Middle frontal gyrus (tissue), 1 donor: ENCODE measurements around the gene KRT31.
"Not testable (repeated sequence)": the region's sequence is repeated elsewhere in the genome, so short reads cannot be mapped to it uniquely, and the experiment has no call there.

Source experiments
- DNase-seq: peaks from one replicate; pipeline ENCODE4 v3.0.0-alpha.2; 2015; ENCODE audit warnings: low spot score; ENCODE audit errors: extremely low spot score

Gene KRT31

GRCh38 chr17:41396996-41397660, at the start of gene KRT31:
Gene KRT31, minus strand, starts transcription at chr17:41397608. Its CDS starts 69 bp downstream, at chr17:41397539.
- DNase-seq = no peak

- no peak for DNase-seq
These were observed 49.4 kb upstream of the KRT31 start for GRCh38 chr17:41446806-41447205.

DNA sequence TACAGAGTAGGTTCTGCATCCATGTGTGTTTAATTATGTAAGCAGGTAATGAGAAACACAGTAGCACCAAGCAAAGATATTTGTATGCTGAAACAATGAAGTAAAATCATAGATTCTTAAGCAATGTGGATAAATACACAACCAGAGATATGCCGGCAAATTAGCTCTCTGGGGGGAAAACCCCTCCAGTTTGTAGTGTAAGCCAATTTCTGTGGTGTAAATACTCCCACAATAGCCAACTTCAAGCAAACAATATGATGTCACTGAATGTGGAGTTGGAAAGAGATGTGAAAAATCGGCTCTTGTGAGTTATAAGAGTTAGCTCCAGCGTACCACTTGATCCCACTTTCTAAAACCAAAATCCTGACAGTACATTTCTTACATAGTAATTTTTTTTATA, 47.2 kb upstream of the KRT31 start:
- DNase-seq = no peak

- DNase-seq = no peak
These were observed 46.8 kb upstream of the KRT31 start for GRCh38 chr17:41444186-41444585.

GRCh38 chr17:41442739-41443138, 45.3 kb upstream of the KRT31 start:
- no peak for DNase-seq

GRCh38 chr17:41440531-41441033, 43.2 kb upstream of the KRT31 start, which contains the start of gene KRT38:
Gene KRT38, minus strand, starts transcription at chr17:41440983. Its CDS starts 62 bp downstream, at chr17:41440921.
- no peak for DNase-seq

DNA sequence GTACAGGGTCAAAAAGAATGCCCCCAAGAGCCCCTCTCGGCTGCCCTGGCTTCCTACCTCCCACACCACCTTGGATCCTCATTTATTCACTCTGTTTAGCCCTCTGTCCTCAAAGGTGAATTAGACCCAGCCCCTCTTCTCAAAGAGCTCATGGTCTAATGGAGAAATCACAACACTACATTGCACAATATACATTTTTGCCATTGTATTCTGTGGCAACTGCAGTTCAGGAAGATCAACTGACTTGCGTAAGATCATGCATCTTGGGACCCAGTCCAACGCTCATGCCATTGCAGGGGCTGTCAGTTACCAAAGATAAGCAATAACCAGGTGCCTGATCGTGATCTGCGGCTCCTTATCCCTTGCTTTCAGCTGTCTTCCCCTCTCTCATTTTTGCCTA, 42.0 kb upstream of the KRT31 start:
- DNase-seq = no peak

- DNase-seq = no peak
These were observed 40.4 kb upstream of the KRT31 start for GRCh38 chr17:41437769-41438168.

- no peak for DNase-seq
These were observed 39.8 kb upstream of the KRT31 start for GRCh38 chr17:41437254-41437653.

GRCh38 chr17:41434415-41434814, 37.0 kb upstream of the KRT31 start:
- no peak for DNase-seq

GRCh38 chr17:41434005-41434404, 36.6 kb upstream of the KRT31 start:
- no peak for DNase-seq

- no peak for DNase-seq
These were observed 36.2 kb upstream of the KRT31 start for GRCh38 chr17:41433586-41433985.

DNA sequence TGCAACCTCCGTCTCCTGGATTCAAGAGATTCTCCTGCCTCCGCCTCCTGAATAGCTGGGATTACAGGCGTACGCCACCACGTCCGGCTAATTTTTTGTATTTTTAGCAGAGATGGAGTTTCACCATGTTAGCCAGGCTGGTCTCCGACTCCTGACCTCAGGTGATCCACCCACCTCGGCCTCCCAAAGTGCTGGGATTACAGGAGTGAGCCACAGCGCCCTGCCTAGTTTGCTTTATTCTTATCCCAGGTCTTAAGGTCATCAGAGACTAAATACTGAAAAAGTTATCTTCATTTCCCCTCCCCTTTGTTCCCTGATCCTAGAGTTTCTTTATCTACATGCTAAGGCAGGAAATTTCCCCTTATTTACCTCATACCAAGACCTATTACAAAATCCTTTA, 33.0 kb upstream of the KRT31 start:
- not testable (repeated sequence) for DNase-seq

DNA sequence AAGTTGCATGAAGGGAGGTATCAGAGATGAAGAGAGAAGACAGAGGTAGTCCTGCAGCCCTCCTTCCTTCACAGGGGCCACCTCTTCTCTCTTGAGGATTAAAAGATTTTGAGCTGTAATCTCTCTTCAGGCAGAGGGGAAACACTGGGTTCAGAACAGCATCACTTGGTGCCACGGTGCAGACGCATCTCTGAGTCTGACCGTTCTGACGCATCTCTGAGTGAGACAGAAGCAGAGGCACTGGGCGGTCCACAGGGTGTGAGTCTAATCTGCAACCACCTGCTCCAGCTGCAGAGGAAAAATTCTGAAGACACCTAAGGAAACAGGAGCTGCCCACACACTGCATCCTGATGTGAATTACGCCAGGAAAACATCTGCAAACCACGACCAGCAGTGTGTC, 32.3 kb upstream of the KRT31 start:
- no peak for DNase-seq

GRCh38 chr17:41428591-41429291, 31.3 kb upstream of the KRT31 start:
- no peak for DNase-seq

DNA sequence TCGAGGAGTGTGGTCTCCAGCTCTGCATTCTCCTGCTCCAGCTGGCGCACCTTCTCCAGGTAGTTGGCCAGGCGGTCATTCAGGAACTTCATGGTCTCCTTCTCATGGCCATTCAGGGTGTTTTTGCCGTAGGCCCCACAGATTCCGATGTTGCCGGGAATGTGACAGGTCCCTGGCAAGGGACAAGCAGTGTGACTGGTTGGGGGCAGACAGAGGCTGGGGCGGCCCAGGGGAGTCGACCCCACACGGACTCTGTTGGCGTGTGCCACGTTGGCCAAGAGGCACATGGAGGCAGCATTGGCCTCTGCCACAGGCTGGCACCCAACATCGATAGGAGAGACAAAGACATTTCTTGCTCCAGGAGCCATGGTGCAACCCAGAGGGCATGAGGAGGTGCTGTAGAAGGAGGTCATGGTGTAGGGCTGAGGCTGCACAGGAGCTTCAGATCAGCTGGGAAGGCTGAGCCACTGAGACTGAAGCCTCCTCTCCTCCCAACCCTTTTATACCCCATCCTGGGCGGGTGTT, 26.8 kb upstream of the KRT31 start, which contains the start of gene KRT37:
TSS of gene KRT37 (minus strand) at position 475 of the 525 bp plus-strand sequence. CDS start at position 413, 62 bp downstream.
- no peak for DNase-seq

- DNase-seq = not testable (repeated sequence)
These were observed 25.2 kb upstream of the KRT31 start for GRCh38 chr17:41422586-41422985.

GRCh38 chr17:41421617-41422016, 24.2 kb upstream of the KRT31 start:
- DNase-seq = no peak

GRCh38 chr17:41421116-41421515, 23.7 kb upstream of the KRT31 start:
- no peak for DNase-seq

GRCh38 chr17:41420134-41420533, 22.7 kb upstream of the KRT31 start:
- DNase-seq = no peak

GRCh38 chr17:41419716-41420115, 22.3 kb upstream of the KRT31 start:
- DNase-seq = no peak

- no peak for DNase-seq
These were observed 20.9 kb upstream of the KRT31 start for GRCh38 chr17:41418116-41418860.
